Neural cell (in vitro differentiated cells): ENCODE results near the gene MCMBP. TPM values are rescaled to one million over a fixed set of nuclear protein-coding genes. Genes with fewer than 3 reads are reported as not detected.

Experiments
- H2AFZ ChIP-seq: fragments of 200-600, 300-800 bp; sonication (generic), shearing (Covaris generic); 2 replicates; pipeline ENCODE4 v1.6.0; 2014; ENCODE audit warnings: low read depth, mild to moderate bottlenecking, antibody characterized with exemption, low read length, moderate library complexity
- H3F3A ChIP-seq: fragments of 200-600 bp; shearing (Covaris generic); 2 replicates; pipeline ENCODE4 v1.6.1; 2016; ENCODE audit warnings: mild to moderate bottlenecking, moderate library complexity, mixed read lengths, antibody characterized with exemption, low read length; ENCODE audit not compliant: insufficient read depth, poor library complexity, severe bottlenecking
- H3K27ac ChIP-seq: fragments of 200-600, 300-800 bp; sonication (generic), shearing (Covaris generic); 2 replicates; pipeline ENCODE4 v1.5.1; 2014; ENCODE audit warnings: mild to moderate bottlenecking, low read length, moderate library complexity
- H3K27me3 ChIP-seq: fragments of 300-800, 200-600 bp; sonication (generic), shearing (Covaris generic); 2 replicates; pipeline ENCODE4 v1.6.0; 2014; ENCODE audit warnings: mild to moderate bottlenecking, low read depth, low read length, moderate library complexity; ENCODE audit not compliant: insufficient read depth
- H3K36me3 ChIP-seq: fragments of 300-800, 200-600 bp; sonication (generic), shearing (Covaris generic); 2 replicates; pipeline ENCODE4 v1.5.1; 2014; ENCODE audit warnings: mild to moderate bottlenecking, antibody characterized with exemption, low read length, moderate library complexity; ENCODE audit not compliant: insufficient read depth
- H3K4me2 ChIP-seq: fragments of 300-800, 200-600 bp; sonication (generic), shearing (Covaris generic); 2 replicates; pipeline ENCODE4 v1.6.0; 2014; ENCODE audit warnings: mild to moderate bottlenecking, low read length
- H3K4me3 ChIP-seq: fragments of 300-800, 200-600 bp; sonication (generic), shearing (Covaris generic); 2 replicates; pipeline ENCODE4 v1.5.1; 2014; ENCODE audit warnings: mild to moderate bottlenecking, low read length, moderate library complexity
- H3K79me2 ChIP-seq: fragments of 200-600 bp; shearing (Covaris generic); replicated peaks from 2 replicates; pipeline ENCODE4 v1.6.0; 2014; ENCODE audit warnings: mild to moderate bottlenecking, low read length, moderate library complexity; ENCODE audit not compliant: insufficient read depth
- H3K9ac ChIP-seq: fragments of 300-800, 200-600 bp; sonication (generic), shearing (Covaris generic); 2 replicates; pipeline ENCODE4 v1.6.1; 2016; ENCODE audit warnings: mild to moderate bottlenecking, low read length, mixed read lengths
- H3K9me2 ChIP-seq: fragments of 200-600 bp; shearing (Covaris generic); 2 replicates; pipeline ENCODE4 v1.6.1; 2016; ENCODE audit warnings: mild to moderate bottlenecking, low read length, mixed read lengths; ENCODE audit not compliant: insufficient read depth
- H3K9me3 ChIP-seq: fragments of 200-600, 300-800 bp; sonication (generic), shearing (Covaris generic); 2 replicates; pipeline ENCODE4 v1.6.1; 2016; ENCODE audit warnings: mild to moderate bottlenecking, mixed run types, low read length, moderate library complexity, mixed read lengths
- H4K20me1 ChIP-seq: fragments of 200-600 bp; shearing (Covaris generic); 2 replicates; pipeline ENCODE4 v1.6.1; 2016; ENCODE audit warnings: mild to moderate bottlenecking, mixed run types; ENCODE audit not compliant: insufficient read depth
- EP300 ChIP-seq: fragments of 450-650 bp; conservative IDR thresholded peaks from 2 replicates; pipeline ENCODE4 v1.6.1; 2014; ENCODE audit warnings: antibody characterized with exemption, mild to moderate bottlenecking, moderate library complexity; ENCODE audit not compliant: poor library complexity, severe bottlenecking
- EZH2 ChIP-seq: fragments of 200-600, 300-800 bp; shearing (Covaris generic), sonication (generic); IDR thresholded peaks from 2 replicates; pipeline ENCODE4 v1.6.1; 2014; ENCODE audit warnings: antibody characterized with exemption, low read length, borderline replicate concordance, mild to moderate bottlenecking; ENCODE audit not compliant: insufficient read depth, poor library complexity, severe bottlenecking
- MXI1 ChIP-seq: fragments of 450-650 bp; conservative IDR thresholded peaks from 2 replicates; pipeline ENCODE4 v1.6.1; 2014; ENCODE audit warnings: antibody characterized with exemption, mild to moderate bottlenecking; ENCODE audit not compliant: poor library complexity, severe bottlenecking
- POLR2AphosphoS5 ChIP-seq: IDR thresholded peaks from 2 replicates; pipeline ENCODE4 v1.6.1; 2012
- RAD21 ChIP-seq: fragments of 450-650 bp; conservative IDR thresholded peaks from 2 replicates; pipeline ENCODE4 v1.6.1; 2014; ENCODE audit warnings: antibody characterized with exemption, mild to moderate bottlenecking, moderate library complexity
- REST ChIP-seq: IDR thresholded peaks from 2 replicates; pipeline ENCODE4 v1.6.1; 2012; ENCODE audit warnings: borderline replicate concordance
- SMC3 ChIP-seq: fragments of 450-650 bp; conservative IDR thresholded peaks from 2 replicates; pipeline ENCODE4 v1.6.1; 2014; ENCODE audit warnings: antibody characterized with exemption, mild to moderate bottlenecking, moderate library complexity; ENCODE audit not compliant: poor library complexity
- TAF1 ChIP-seq: IDR thresholded peaks from 2 replicates; pipeline ENCODE4 v1.6.1; 2012; ENCODE audit warnings: low read depth
- polyA plus RNA-seq: library from polyadenylated mRNA; depleted of rRNA; stranded (reverse); fragments of >200 nt; gene quantifications from 2 replicates; pipeline ENCODE4 v1.2.3, GENCODE V29; 2014
- TF ChIP-seq, protein P1 (sequence below): fragments of 450-650 bp; IDR thresholded peaks from 2 replicates; pipeline ENCODE4 v1.5.1; 2014; ENCODE audit warnings: antibody characterized with exemption, mild to moderate bottlenecking, moderate library complexity; ENCODE audit not compliant: poor library complexity, severe bottlenecking

MCMBP gene
- polyA plus RNA-seq, 1 donor from 2014 or later, result 58.0 TPM

DNA sequence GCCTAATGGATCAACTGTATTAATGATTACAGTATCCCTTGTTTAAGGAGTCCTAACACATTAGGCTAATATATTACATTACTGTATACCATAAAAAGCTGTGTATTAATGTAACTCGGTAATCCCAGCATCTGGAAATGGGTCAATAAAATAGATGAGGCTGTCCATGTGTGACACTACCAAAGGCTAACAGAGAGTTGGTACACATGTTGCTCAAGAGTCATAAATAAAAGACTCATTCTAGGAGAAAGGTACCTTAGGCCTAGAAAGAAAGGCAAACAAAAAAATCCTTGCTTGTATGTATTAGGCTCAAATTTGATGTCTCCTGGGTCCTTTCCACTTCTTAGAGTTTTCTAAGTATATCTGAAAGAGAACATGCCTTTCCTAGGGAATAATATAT is 14.6 kb downstream of the MCMBP start:
- H3F3A ChIP-seq, result no peaks in the 10 kb centered on the region
- peaks cover 12% of the 10 kb centered on the region for H3K36me3 ChIP-seq
- H3K9me3 ChIP-seq, result no peaks in the 10 kb centered on the region
- no peak overlapping the region for H3K4me3 ChIP-seq
- TF ChIP-seq SMC3 (no peak), TAF1 (no peak), MXI1 (no peak), REST (no peak), RAD21 (no peak), EZH2 (no peak), POLR2AphosphoS5 (no peak), EP300 (no peak)
- TF ChIP-seq, protein P1, sequence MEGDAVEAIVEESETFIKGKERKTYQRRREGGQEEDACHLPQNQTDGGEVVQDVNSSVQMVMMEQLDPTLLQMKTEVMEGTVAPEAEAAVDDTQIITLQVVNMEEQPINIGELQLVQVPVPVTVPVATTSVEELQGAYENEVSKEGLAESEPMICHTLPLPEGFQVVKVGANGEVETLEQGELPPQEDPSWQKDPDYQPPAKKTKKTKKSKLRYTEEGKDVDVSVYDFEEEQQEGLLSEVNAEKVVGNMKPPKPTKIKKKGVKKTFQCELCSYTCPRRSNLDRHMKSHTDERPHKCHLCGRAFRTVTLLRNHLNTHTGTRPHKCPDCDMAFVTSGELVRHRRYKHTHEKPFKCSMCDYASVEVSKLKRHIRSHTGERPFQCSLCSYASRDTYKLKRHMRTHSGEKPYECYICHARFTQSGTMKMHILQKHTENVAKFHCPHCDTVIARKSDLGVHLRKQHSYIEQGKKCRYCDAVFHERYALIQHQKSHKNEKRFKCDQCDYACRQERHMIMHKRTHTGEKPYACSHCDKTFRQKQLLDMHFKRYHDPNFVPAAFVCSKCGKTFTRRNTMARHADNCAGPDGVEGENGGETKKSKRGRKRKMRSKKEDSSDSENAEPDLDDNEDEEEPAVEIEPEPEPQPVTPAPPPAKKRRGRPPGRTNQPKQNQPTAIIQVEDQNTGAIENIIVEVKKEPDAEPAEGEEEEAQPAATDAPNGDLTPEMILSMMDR, result no peak
- H3K4me2 ChIP-seq, result no peak overlapping the region
- H3K27me3 ChIP-seq, result no peaks in the 10 kb centered on the region
- no peaks in the 10 kb centered on the region for H3K9me2 ChIP-seq
- H2AFZ ChIP-seq, result no peak overlapping the region
- H3K27ac ChIP-seq, result no peak overlapping the region
- peaks cover 16% of the 10 kb centered on the region for H3K79me2 ChIP-seq
- no peak overlapping the region for H3K9ac ChIP-seq
- no peaks in the 10 kb centered on the region for H4K20me1 ChIP-seq

GRCh38 chr10:119853574-119853973 is 19.1 kb downstream of the MCMBP start:
- H3K9me2 ChIP-seq, result no peaks in the 10 kb centered on the region
- no peaks in the 10 kb centered on the region for H3K9me3 ChIP-seq
- H4K20me1 ChIP-seq, result no peaks in the 10 kb centered on the region
- no peaks in the 10 kb centered on the region for H3F3A ChIP-seq
- no peak overlapping the region for H3K4me3 ChIP-seq
- H3K27me3 ChIP-seq, result no peaks in the 10 kb centered on the region
- H2AFZ ChIP-seq, result no peak overlapping the region
- peaks cover 17% of the 10 kb centered on the region for H3K36me3 ChIP-seq
- no peak for TF ChIP-seq SMC3
- TF ChIP-seq EP300, result no peak
- TF ChIP-seq RAD21, result no peak
- TF ChIP-seq MXI1, result no peak
- no peak for TF ChIP-seq POLR2AphosphoS5
- no peak for TF ChIP-seq TAF1
- no peak for TF ChIP-seq REST
- TF ChIP-seq, protein P1, result no peak
- no peak for TF ChIP-seq EZH2
- H3K9ac ChIP-seq, result no peak overlapping the region
- no peaks in the 10 kb centered on the region for H3K79me2 ChIP-seq
- H3K4me2 ChIP-seq, result no peak overlapping the region
- H3K27ac ChIP-seq, result no peak overlapping the region
